Measurements from ENCODE around the gene SF3B3. TPM values are rescaled to one million over a fixed set of nuclear protein-coding genes. Genes with fewer than 3 reads are reported as not detected.

The SF3B3 gene
- total RNA-seq, 1 donor from 2014 or later = 182 TPM

GRCh38 chr16:70478169-70478568 is 45.4 kb upstream of the SF3B3 start:
- Mint-ChIP-seq H3K27me3 (ENCODE audit: low read depth) (no peaks in the 10 kb centered on the region), H3K4me3 (ENCODE audit: unreplicated experiment) (no peak overlapping the region), H3K36me3 (ENCODE audit: low read depth) (no peaks in the 10 kb centered on the region), H3K9me3 (ENCODE audit: low read depth) (no peaks in the 10 kb centered on the region), H3K27ac (ENCODE audit: unreplicated experiment) (no peak overlapping the region), H3K4me1 (ENCODE audit: low read depth) (peaks cover 45% of the 10 kb centered on the region)
- no peak for DNase-seq (ENCODE audit: low spot score)
- TF ChIP-seq, protein P1, sequence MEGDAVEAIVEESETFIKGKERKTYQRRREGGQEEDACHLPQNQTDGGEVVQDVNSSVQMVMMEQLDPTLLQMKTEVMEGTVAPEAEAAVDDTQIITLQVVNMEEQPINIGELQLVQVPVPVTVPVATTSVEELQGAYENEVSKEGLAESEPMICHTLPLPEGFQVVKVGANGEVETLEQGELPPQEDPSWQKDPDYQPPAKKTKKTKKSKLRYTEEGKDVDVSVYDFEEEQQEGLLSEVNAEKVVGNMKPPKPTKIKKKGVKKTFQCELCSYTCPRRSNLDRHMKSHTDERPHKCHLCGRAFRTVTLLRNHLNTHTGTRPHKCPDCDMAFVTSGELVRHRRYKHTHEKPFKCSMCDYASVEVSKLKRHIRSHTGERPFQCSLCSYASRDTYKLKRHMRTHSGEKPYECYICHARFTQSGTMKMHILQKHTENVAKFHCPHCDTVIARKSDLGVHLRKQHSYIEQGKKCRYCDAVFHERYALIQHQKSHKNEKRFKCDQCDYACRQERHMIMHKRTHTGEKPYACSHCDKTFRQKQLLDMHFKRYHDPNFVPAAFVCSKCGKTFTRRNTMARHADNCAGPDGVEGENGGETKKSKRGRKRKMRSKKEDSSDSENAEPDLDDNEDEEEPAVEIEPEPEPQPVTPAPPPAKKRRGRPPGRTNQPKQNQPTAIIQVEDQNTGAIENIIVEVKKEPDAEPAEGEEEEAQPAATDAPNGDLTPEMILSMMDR (IDR thresholded peaks at IDR 0.05) = no peak

DNA sequence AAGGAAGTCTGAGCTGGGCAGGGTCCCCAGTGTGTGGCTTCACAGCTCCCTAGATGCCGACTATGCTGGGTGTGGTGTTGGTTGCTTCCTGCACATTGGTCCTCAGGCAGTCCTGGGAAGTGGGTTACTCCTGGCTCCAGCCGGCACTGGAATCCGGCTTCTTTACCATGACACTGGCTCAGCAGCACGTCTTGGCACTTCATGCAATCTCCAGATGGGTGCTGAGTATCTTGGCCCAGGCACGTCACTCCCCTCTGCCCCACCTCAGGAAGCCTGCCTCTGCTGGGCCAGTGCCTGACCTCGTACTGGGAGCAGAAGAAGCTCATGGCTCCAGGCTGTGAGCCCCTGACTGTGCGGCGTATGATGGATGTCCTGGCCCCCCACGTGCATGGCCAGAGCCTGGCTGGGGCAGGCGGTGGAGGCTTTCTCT is 44.7 kb upstream of the SF3B3 start:
- TF ChIP-seq, protein P1 (IDR thresholded peaks at IDR 0.05) = no peak
- no peak overlapping the region for H3K4me3 Mint-ChIP-seq (ENCODE audit: unreplicated experiment)
- no peak for DNase-seq (ENCODE audit: low spot score)
- peaks cover 2% of the 10 kb centered on the region for H3K36me3 Mint-ChIP-seq (ENCODE audit: low read depth)
- no peaks in the 10 kb centered on the region for H3K27me3 Mint-ChIP-seq (ENCODE audit: low read depth)
- peak overlapping the region; percentile 49 for H3K27ac Mint-ChIP-seq (ENCODE audit: unreplicated experiment)
- H3K9me3 Mint-ChIP-seq (ENCODE audit: low read depth) = no peaks in the 10 kb centered on the region
- peaks cover 47% of the 10 kb centered on the region for H3K4me1 Mint-ChIP-seq (ENCODE audit: low read depth)

DNA sequence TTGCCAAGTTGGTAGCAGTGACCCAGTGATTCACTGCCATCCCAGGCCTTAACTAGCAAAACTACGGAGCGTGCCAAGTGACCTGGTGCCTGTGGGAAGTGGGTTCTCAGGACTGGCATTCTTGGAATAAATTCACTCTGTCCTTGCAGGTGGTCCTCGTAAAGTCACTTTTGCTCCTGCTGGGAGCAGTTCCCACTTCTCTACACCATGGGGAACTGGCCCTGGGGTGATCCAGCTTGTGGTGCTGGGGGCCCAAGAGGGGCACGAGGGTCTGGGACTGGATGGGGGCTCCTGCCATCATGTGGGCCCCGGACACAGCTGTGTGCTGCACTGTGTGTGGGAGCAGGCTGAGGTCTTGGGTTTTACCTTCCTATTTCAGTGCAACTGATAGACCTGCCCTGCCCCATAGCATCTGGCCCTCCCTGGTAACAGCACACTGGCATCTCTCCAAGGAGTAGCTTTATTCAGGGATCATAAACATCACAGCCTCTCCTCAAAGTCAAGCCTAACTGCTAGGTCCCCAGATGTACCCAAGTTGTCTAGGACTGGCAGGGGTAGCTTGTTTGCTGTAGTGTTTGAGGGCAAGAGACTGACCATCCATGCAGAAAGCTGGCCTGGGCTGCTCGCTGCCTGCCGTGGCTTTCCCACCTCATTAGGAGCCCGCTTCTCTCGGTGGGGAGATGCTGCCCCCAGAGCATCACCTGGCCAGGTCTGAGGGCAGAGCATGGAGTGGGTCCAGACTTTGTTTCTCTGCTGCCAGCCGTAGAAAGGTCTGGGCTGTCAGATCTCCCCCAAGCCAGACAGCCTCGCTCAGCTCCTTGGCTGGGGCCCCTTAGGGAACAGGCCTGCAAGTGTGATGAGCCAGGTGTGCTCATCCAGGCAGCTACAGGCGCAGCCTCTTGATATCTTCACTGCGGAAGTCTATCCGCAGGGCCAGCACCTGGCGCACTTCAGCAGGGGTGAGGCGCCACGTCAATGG is 43.2 kb upstream of the SF3B3 start:
- Mint-ChIP-seq H3K4me3 (ENCODE audit: unreplicated experiment) (no peak overlapping the region), H3K27ac (ENCODE audit: unreplicated experiment) (no peak overlapping the region), H3K4me1 (ENCODE audit: low read depth) (peaks cover 47% of the 10 kb centered on the region), H3K27me3 (ENCODE audit: low read depth) (no peaks in the 10 kb centered on the region), H3K36me3 (ENCODE audit: low read depth) (peaks cover 3% of the 10 kb centered on the region), H3K9me3 (ENCODE audit: low read depth) (no peaks in the 10 kb centered on the region)
- no peak for DNase-seq (ENCODE audit: low spot score)
- TF ChIP-seq, protein P1 (IDR thresholded peaks at IDR 0.05) = no peak

DNA sequence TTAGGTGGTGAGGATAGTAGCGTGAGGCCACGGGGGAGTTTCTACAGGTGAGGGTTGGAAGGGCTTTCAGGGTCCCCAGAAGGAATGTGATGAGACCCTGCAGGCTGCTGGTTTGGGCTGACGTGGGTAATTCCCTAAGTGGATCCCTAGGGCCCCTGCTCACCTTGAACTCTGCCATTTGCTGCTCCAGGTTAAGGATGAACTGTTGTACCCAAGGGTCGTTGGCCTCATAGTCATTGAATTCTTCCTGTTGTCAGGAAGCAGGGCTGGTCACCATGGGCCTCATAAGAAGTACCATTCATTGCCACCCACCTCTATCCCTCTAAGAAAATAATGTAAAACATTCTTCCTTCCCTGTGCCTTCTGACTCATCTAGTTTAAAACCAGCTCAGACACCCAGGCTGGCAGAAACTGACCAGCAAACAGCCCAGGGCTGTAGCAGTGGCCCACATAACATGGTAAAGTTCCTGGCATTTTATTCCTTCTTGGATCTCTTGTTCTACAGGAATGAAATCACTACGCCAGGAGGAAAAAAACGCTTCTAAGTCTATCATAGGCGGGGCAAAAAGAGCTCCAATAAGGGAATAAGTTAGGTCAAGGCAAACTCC is 41.6 kb upstream of the SF3B3 start:
- peak overlapping the region; percentile 72 for H3K27ac Mint-ChIP-seq (ENCODE audit: unreplicated experiment)
- no peak for DNase-seq (ENCODE audit: low spot score)
- H3K4me3 Mint-ChIP-seq (ENCODE audit: unreplicated experiment) = no peak overlapping the region
- H3K4me1 Mint-ChIP-seq (ENCODE audit: low read depth) = peaks cover 34% of the 10 kb centered on the region
- H3K36me3 Mint-ChIP-seq (ENCODE audit: low read depth) = peaks cover 8% of the 10 kb centered on the region
- no peaks in the 10 kb centered on the region for H3K9me3 Mint-ChIP-seq (ENCODE audit: low read depth)
- no peaks in the 10 kb centered on the region for H3K27me3 Mint-ChIP-seq (ENCODE audit: low read depth)
- TF ChIP-seq, protein P1 (IDR thresholded peaks at IDR 0.05) = no peak

GRCh38 chr16:70482624-70483023 is 41.0 kb upstream of the SF3B3 start:
- TF ChIP-seq, protein P1 (IDR thresholded peaks at IDR 0.05) = no peak
- H3K4me1 Mint-ChIP-seq (ENCODE audit: low read depth) = peaks cover 28% of the 10 kb centered on the region
- no peaks in the 10 kb centered on the region for H3K27me3 Mint-ChIP-seq (ENCODE audit: low read depth)
- peak overlapping the region; percentile 72 for H3K27ac Mint-ChIP-seq (ENCODE audit: unreplicated experiment)
- H3K36me3 Mint-ChIP-seq (ENCODE audit: low read depth) = peaks cover 8% of the 10 kb centered on the region
- DNase-seq (ENCODE audit: low spot score) = no peak
- no peaks in the 10 kb centered on the region for H3K9me3 Mint-ChIP-seq (ENCODE audit: low read depth)
- no peak overlapping the region for H3K4me3 Mint-ChIP-seq (ENCODE audit: unreplicated experiment)
